ENCODE results near the gene SLC3A2. TPM values are rescaled to one million over a fixed set of nuclear protein-coding genes. Genes with fewer than 3 reads are reported as not detected.
A peak's percentile ranks its signal among the peaks of the same experiment; 100 is the strongest.
"Not testable (repeated sequence)": the region's sequence is repeated elsewhere in the genome, so short reads cannot be mapped to it uniquely, and the experiment has no call there.

The SLC3A2 gene
- total RNA-seq, 1 donor from 2014 or later: 399 TPM

- peaks cover 14% of the 10 kb centered on the region for H3K4me1 Mint-ChIP-seq (ENCODE audit: low read depth)
- H3K9me3 Mint-ChIP-seq; DNase-seq (ENCODE audit: low spot score); H3K36me3 Mint-ChIP-seq (ENCODE audit: low read depth); H3K27me3 Mint-ChIP-seq (ENCODE audit: insufficient read depth); H3K27ac Mint-ChIP-seq; H3K4me3 Mint-ChIP-seq: not testable (repeated sequence)
- intact Hi-C loops (cut with micrococcal nuclease): loop anchor here (1.0 to 5.0 kb wide), 3 partner anchors 12 to 1016 kb away; partner anchors contain the start of genes B3GAT3 and FADS2
Measured at GRCh38 chr11:62842891-62843290, 37.8 kb upstream of the SLC3A2 start.

- Mint-ChIP-seq H3K9me3 (no peaks in the 10 kb centered on the region), H3K36me3 (ENCODE audit: low read depth) (peaks cover 5% of the 10 kb centered on the region), H3K27me3 (ENCODE audit: insufficient read depth) (no peaks in the 10 kb centered on the region), H3K4me1 (ENCODE audit: low read depth) (peaks cover 14% of the 10 kb centered on the region), H3K4me3 (no peak overlapping the region), H3K27ac (no peak overlapping the region)
- no peak for DNase-seq (ENCODE audit: low spot score)
- intact Hi-C loops (cut with micrococcal nuclease): loop anchor here (5.0 kb wide), 2 partner anchors 221 to 1016 kb away; partner anchors contain the start of genes B3GAT3 and FADS2
Measured at GRCh38 chr11:62843466-62843865, 37.2 kb upstream of the SLC3A2 start.

GRCh38 chr11:62844154-62844553 is 36.5 kb upstream of the SLC3A2 start:
- Mint-ChIP-seq H3K4me3 (no peak overlapping the region), H3K27me3 (ENCODE audit: insufficient read depth) (no peaks in the 10 kb centered on the region), H3K4me1 (ENCODE audit: low read depth) (peaks cover 14% of the 10 kb centered on the region), H3K36me3 (ENCODE audit: low read depth) (peaks cover 4% of the 10 kb centered on the region), H3K27ac (no peak overlapping the region), H3K9me3 (no peaks in the 10 kb centered on the region)
- intact Hi-C loops (cut with micrococcal nuclease): loop anchor here (5.0 kb wide), 2 partner anchors 222 to 1017 kb away; partner anchors contain the start of genes B3GAT3 and FADS2
- DNase-seq (ENCODE audit: low spot score): no peak

GRCh38 chr11:62846177-62846576 is 34.5 kb upstream of the SLC3A2 start:
- Mint-ChIP-seq H3K36me3 (ENCODE audit: low read depth) (peaks cover 5% of the 10 kb centered on the region), H3K4me3 (no peak overlapping the region), H3K27me3 (ENCODE audit: insufficient read depth) (no peaks in the 10 kb centered on the region), H3K4me1 (ENCODE audit: low read depth) (no peaks in the 10 kb centered on the region), H3K27ac (no peak overlapping the region), H3K9me3 (no peaks in the 10 kb centered on the region)
- intact Hi-C loops (cut with micrococcal nuclease): no loop called here
- no peak for DNase-seq (ENCODE audit: low spot score)

GRCh38 chr11:62847767-62848314 is 32.9 kb upstream of the SLC3A2 start:
- H3K27ac Mint-ChIP-seq: no peak overlapping the region
- intact Hi-C loops (cut with micrococcal nuclease): no loop called here

GRCh38 chr11:62850911-62851806 is 29.5 kb upstream of the SLC3A2 start:
- peaks cover 49% of the 10 kb centered on the region for H3K36me3 Mint-ChIP-seq (ENCODE audit: low read depth)
- H3K27ac Mint-ChIP-seq: peak overlapping the region; percentile 83
- H3K9me3 Mint-ChIP-seq: no peaks in the 10 kb centered on the region

More at GRCh38 chr11:62847767-62848314, 32.9 kb upstream of the SLC3A2 start:
- peaks cover 20% of the 10 kb centered on the region for H3K36me3 Mint-ChIP-seq (ENCODE audit: low read depth)
- H3K27me3 Mint-ChIP-seq (ENCODE audit: insufficient read depth): no peaks in the 10 kb centered on the region
- no peak overlapping the region for H3K4me3 Mint-ChIP-seq
- DNase-seq (ENCODE audit: low spot score): no peak
- peaks cover 14% of the 10 kb centered on the region for H3K4me1 Mint-ChIP-seq (ENCODE audit: low read depth)
- no peaks in the 10 kb centered on the region for H3K9me3 Mint-ChIP-seq

GRCh38 chr11:62851807-62852522 is 28.7 kb upstream of the SLC3A2 start:
- Mint-ChIP-seq H3K27me3 (ENCODE audit: insufficient read depth) (peaks cover 5% of the 10 kb centered on the region), H3K4me1 (ENCODE audit: low read depth) (peaks cover 39% of the 10 kb centered on the region), H3K27ac (peak overlapping the region; percentile 83), H3K4me3 (peak overlapping the region; percentile 98), H3K9me3 (no peaks in the 10 kb centered on the region), H3K36me3 (ENCODE audit: low read depth) (peaks cover 49% of the 10 kb centered on the region)
- DNase-seq (ENCODE audit: low spot score): no peak
- intact Hi-C loops (cut with micrococcal nuclease): no loop called here

More at GRCh38 chr11:62850911-62851806, 29.5 kb upstream of the SLC3A2 start:
- Mint-ChIP-seq H3K4me3 (peak overlapping the region; percentile 98), H3K4me1 (ENCODE audit: low read depth) (peaks cover 34% of the 10 kb centered on the region), H3K27me3 (ENCODE audit: insufficient read depth) (peaks cover 5% of the 10 kb centered on the region)
- intact Hi-C loops (cut with micrococcal nuclease): no loop called here
- DNase-seq (ENCODE audit: low spot score): no peak

- intact Hi-C loops (cut with micrococcal nuclease): no loop called here
- Mint-ChIP-seq H3K27me3 (ENCODE audit: insufficient read depth) (peaks cover 5% of the 10 kb centered on the region), H3K4me1 (ENCODE audit: low read depth) (peaks cover 45% of the 10 kb centered on the region), H3K27ac (peak overlapping the region; percentile 57), H3K36me3 (ENCODE audit: low read depth) (peaks cover 50% of the 10 kb centered on the region), H3K9me3 (no peaks in the 10 kb centered on the region), H3K4me3 (peak overlapping the region; percentile 98)
- DNase-seq (ENCODE audit: low spot score): no peak
Measured at GRCh38 chr11:62852523-62853188, 28.0 kb upstream of the SLC3A2 start.

GRCh38 chr11:62853279-62853965 is 27.3 kb upstream of the SLC3A2 start:
- H3K9me3 Mint-ChIP-seq: no peaks in the 10 kb centered on the region
- peak overlapping the region; percentile 98 for H3K4me3 Mint-ChIP-seq
- intact Hi-C loops (cut with micrococcal nuclease): no loop called here
- H3K36me3 Mint-ChIP-seq (ENCODE audit: low read depth): peaks cover 52% of the 10 kb centered on the region
- H3K27ac Mint-ChIP-seq: peak overlapping the region; percentile 57
- H3K27me3 Mint-ChIP-seq (ENCODE audit: insufficient read depth): peaks cover 5% of the 10 kb centered on the region
- peaks cover 52% of the 10 kb centered on the region for H3K4me1 Mint-ChIP-seq (ENCODE audit: low read depth)
- no peak for DNase-seq (ENCODE audit: low spot score)

- intact Hi-C loops (cut with micrococcal nuclease): no loop called here
- no peak for DNase-seq (ENCODE audit: low spot score)
- Mint-ChIP-seq H3K9me3 (no peaks in the 10 kb centered on the region), H3K27ac (peak overlapping the region; percentile 98), H3K4me3 (peak overlapping the region; percentile 98), H3K4me1 (ENCODE audit: low read depth) (peaks cover 58% of the 10 kb centered on the region), H3K27me3 (ENCODE audit: insufficient read depth) (peaks cover 5% of the 10 kb centered on the region), H3K36me3 (ENCODE audit: low read depth) (peaks cover 49% of the 10 kb centered on the region)
Measured at GRCh38 chr11:62854013-62854824, 26.5 kb upstream of the SLC3A2 start.

- peaks cover 66% of the 10 kb centered on the region for H3K4me1 Mint-ChIP-seq (ENCODE audit: low read depth)
- peak overlapping the region; percentile 98 for H3K4me3 Mint-ChIP-seq
- H3K27me3 Mint-ChIP-seq (ENCODE audit: insufficient read depth): peaks cover 5% of the 10 kb centered on the region
- H3K27ac Mint-ChIP-seq: peak overlapping the region; percentile 98
- no peaks in the 10 kb centered on the region for H3K9me3 Mint-ChIP-seq
- DNase-seq (ENCODE audit: low spot score): no peak
- peaks cover 51% of the 10 kb centered on the region for H3K36me3 Mint-ChIP-seq (ENCODE audit: low read depth)
- intact Hi-C loops (cut with micrococcal nuclease): loop anchor here (1.0 to 5.0 kb wide), 3 partner anchors 13 to 298 kb away; partner anchors contain the start of gene MTA2
Measured at GRCh38 chr11:62854825-62855570, 25.7 kb upstream of the SLC3A2 start.
